Duodenal mucosa (tissue), 2 donors: Measurements from ENCODE around the gene ANP32E.
A peak's percentile ranks its signal among the peaks of the same experiment; 100 is the strongest.
"Not testable (repeated sequence)": the region's sequence is repeated elsewhere in the genome, so short reads cannot be mapped to it uniquely, and the experiment has no call there.

Source experiments
- H3K27ac ChIP-seq: one replicate; pipeline ENCODE4 v1.7.0; 2013; ENCODE audit warnings: low read depth, low read length
- H3K27me3 ChIP-seq, 2 donors: one replicate each; pipeline ENCODE4 v1.7.0; 2013; ENCODE audit warnings: low read length in 2 of 2, control low read depth in 1 of 2; ENCODE audit not compliant: insufficient read depth in 2 of 2, control insufficient read depth in 1 of 2
- H3K36me3 ChIP-seq, 2 donors: one replicate each; pipeline ENCODE4 v1.7.0; 2013; ENCODE audit warnings: low read length in 2 of 2, control low read depth in 1 of 2; ENCODE audit not compliant: insufficient read depth in 2 of 2, control insufficient read depth in 1 of 2
- H3K4me1 ChIP-seq, 2 donors: one replicate each; pipeline ENCODE4 v1.7.0; 2013; ENCODE audit warnings: low read length in 2 of 2, control low read depth in 1 of 2; ENCODE audit not compliant: insufficient read depth in 2 of 2, control insufficient read depth in 1 of 2
- H3K4me3 ChIP-seq, 2 donors: one replicate each; pipeline ENCODE4 v1.7.0; 2013; ENCODE audit warnings: low read length in 2 of 2, low read depth in 1 of 2
- H3K9ac ChIP-seq, 2 donors: one replicate each; pipeline ENCODE4 v1.7.0; 2013; ENCODE audit warnings: low read length in 2 of 2, low read depth in 1 of 2
- H3K9me3 ChIP-seq, 2 donors: one replicate each; pipeline ENCODE4 v1.7.0; 2013; ENCODE audit warnings: low read length in 2 of 2, control low read depth in 1 of 2; ENCODE audit not compliant: control insufficient read depth in 1 of 2

The ANP32E gene

DNA sequence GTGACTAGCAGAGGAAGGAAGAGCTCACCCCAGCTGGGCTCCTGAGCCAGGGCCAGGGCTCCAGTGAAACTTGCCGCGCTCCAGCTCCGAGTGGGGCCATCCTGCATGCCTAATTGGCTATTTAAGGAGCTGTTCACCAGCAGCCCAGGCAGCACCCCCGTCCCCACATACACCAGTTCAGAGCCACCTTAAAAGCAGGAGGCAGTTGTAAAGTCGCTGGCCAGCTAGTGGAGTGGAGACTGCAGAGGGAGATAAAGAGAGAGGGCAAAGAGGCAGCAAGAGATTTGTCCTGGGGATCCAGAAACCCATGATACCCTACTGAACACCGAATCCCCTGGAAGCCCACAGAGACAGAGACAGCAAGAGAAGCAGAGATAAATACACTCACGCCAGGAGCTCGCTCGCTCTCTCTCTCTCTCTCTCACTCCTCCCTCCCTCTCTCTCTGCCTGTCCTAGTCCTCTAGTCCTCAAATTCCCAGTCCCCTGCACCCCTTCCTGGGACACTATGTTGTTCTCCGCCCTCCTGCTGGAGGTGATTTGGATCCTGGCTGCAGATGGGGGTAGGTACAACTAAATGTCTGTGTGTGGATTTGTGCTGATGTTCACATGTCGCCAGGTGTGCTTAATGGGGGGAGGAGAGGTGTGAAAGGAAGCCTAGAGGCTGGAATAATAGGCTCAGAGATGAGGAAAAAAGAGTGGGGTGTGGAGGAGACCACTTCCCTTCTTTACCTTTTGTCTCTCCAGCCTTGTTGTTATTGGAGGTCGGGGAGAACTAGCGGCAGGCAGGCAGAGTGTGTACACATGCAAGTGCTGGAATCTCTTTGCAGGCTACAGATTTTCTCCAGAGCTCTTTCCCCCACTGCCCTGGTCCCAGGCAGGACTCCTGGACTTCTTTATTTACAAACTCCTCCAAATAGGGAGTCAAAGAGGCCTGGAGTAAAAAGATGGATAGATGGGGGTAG, 22.0 kb upstream of the ANP32E start, which contains the start of gene CA14:
TSS of gene CA14 (plus strand) at position 151 of the 962 bp plus-strand sequence. CDS start at position 506, 355 bp downstream.
- H3K27ac ChIP-seq, result no peak within 1 kb of the TSS
- H3K9ac ChIP-seq, result no peak within 1 kb of the TSS

DNA sequence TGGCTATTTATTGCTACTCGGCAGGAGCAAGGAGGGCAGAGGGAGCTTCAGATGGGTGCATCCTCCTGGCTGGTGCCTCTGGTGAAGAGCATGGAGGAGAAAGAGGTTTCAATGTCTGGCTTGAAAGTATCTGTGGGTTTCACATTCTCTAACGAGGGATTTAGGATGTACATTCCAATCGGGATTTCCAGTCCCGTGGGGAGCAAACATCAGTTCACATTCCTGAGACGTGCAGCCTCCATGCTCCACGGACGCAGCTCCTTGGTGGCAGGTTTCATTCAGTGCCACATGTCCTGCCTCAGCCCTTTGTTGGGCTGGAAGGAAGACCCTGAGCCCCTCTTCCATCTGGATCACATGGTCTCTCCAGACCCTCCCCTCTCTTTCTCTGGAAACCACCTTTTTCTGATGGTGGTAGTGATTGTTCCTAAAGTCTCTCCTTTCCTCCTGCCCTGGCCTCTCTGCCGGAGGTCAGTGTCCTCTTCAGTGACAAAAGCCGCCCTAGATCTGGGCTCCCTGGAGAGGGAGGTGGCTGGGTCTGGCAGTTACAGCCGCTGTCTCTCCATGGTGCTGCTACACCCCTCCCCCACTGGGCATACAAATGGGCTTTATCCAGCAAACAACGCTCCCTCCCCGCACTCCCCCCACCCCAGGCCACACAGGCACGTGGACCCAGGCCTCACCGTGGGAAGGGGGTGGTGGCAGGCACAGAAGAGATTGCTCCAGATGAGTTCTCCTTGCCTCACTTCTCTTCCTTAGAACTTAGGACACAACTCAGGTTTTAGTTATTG, 20.8 kb upstream of the ANP32E start:
- Histone ChIP-seq H3K4me3 (peak overlapping the region in 1 of 2 donors; percentile 68), H3K27ac (no peak overlapping the region)

More for the DNA sequence above, 22.0 kb upstream of the ANP32E start, which contains the start of gene CA14:
- no peaks in the 10 kb centered on the region for H3K9me3 ChIP-seq
- H3K4me3 ChIP-seq, result no peak within 1 kb of the TSS
- H3K27me3 ChIP-seq, result peaks cover 7 to 15% of the 10 kb centered on the region in 2 donors
- no peaks in the 10 kb centered on the region for H3K36me3 ChIP-seq
- peaks cover 22 to 24% of the 10 kb centered on the region in 2 donors for H3K4me1 ChIP-seq

DNA sequence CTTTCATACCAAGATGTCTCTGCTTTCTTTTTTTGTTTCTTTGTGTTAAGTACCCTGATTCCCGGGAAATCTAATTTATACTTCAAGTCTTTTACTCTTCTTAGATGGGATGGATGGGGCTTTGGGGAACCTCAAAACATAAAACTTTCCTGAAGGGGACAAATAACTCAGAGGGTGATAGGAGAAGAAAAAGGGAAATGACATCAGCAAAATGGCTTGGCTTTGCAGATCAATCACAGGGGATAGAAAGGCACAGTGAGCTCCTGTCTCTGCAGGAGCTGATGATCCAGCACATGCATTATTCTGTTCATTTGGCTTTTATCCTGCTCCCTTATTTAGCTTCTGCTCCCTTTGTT, 20.3 kb upstream of the ANP32E start:
- Histone ChIP-seq H3K27ac (no peak overlapping the region), H3K36me3 (no peaks in the 10 kb centered on the region), H3K27me3 (peaks cover 7 to 15% of the 10 kb centered on the region in 2 donors), H3K4me3 (peak overlapping the region in 1 of 2 donors; percentile 68), H3K9ac (no peak overlapping the region), H3K4me1 (peaks cover 17 to 22% of the 10 kb centered on the region in 2 donors), H3K9me3 (no peaks in the 10 kb centered on the region)

More for the DNA sequence above, 20.8 kb upstream of the ANP32E start:
- Histone ChIP-seq H3K27me3 (peaks cover 7 to 15% of the 10 kb centered on the region in 2 donors), H3K9ac (no peak overlapping the region), H3K9me3 (no peaks in the 10 kb centered on the region), H3K36me3 (no peaks in the 10 kb centered on the region), H3K4me1 (peaks cover 17 to 22% of the 10 kb centered on the region in 2 donors)

DNA sequence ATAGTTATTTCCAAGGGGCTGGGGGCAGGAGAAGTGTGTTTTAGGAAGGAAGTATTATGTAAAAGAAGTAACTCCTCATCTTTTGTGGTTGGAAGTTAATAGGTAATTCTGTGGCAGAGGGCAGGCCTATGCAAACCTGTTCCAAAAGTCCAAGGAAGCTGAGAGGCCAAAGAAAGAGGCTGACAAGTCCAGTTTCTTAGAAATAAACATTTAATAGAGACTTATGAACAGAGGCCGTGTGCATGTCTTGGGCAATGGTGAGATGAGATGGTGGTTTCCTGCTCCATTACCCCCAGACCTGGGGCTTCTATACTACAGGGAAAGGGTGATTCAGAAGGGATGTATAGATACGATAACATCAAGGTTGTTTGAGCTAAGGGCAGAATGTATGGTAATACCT, 14.0 kb upstream of the ANP32E start:
- no peaks in the 10 kb centered on the region for H3K36me3 ChIP-seq
- H3K4me1 ChIP-seq, result no peaks in the 10 kb centered on the region
- no peak overlapping the region for H3K27ac ChIP-seq
- H3K9me3 ChIP-seq, result no peaks in the 10 kb centered on the region
- no peak overlapping the region for H3K9ac ChIP-seq
- H3K4me3 ChIP-seq, result no peak overlapping the region
- H3K27me3 ChIP-seq, result no peaks in the 10 kb centered on the region

DNA sequence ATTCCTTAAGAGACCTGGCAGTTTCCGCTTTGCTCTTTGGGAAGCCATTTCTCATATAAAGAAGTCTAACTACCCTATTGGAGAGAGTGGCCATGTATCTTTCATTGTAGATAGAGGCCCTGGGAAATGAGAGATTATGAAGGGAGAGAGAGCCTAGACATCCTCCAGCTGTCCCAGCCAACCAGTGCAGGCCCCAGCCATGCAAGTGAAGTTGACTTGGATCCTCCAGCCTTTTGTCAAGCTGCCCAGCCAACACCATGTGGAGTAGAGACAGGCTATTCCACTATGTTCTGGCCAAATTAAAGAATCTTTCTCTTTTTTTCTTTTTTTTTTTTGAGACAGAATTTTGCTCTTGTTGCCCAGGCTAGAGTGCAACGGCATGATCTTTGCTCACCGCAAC, 7.1 kb upstream of the ANP32E start:
- no peaks in the 10 kb centered on the region for H3K4me1 ChIP-seq
- no peaks in the 10 kb centered on the region for H3K9me3 ChIP-seq
- no peak overlapping the region for H3K4me3 ChIP-seq
- no peak overlapping the region for H3K27ac ChIP-seq
- H3K9ac ChIP-seq, result no peak overlapping the region
- no peaks in the 10 kb centered on the region for H3K27me3 ChIP-seq
- H3K36me3 ChIP-seq, result no peaks in the 10 kb centered on the region

DNA sequence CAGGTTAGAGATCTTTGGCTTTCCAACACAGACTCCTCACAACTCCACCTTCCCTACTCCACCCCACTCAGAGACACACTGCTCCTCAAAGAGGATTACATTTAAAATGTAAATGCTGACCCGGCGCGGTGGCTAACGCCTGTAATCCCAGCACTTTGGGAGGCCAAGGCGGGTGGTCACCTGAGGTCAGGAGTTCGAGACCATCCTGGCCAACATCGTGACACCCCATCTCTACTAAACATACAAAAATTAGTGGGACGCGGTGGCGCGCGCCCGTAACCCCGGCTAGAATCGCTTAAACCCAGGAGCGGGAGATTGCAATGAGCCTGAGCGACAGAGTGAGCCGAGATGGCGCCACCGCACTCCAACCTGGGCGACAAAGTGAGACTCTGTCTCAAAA, 1.8 kb upstream of the ANP32E start:
- Histone ChIP-seq H3K9ac (no peak overlapping the region), H3K36me3 (no peaks in the 10 kb centered on the region), H3K27me3 (no peaks in the 10 kb centered on the region), H3K27ac (no peak overlapping the region), H3K4me1 (peaks cover 5 to 12% of the 10 kb centered on the region in 2 donors), H3K9me3 (no peaks in the 10 kb centered on the region), H3K4me3 (no peak overlapping the region)

DNA sequence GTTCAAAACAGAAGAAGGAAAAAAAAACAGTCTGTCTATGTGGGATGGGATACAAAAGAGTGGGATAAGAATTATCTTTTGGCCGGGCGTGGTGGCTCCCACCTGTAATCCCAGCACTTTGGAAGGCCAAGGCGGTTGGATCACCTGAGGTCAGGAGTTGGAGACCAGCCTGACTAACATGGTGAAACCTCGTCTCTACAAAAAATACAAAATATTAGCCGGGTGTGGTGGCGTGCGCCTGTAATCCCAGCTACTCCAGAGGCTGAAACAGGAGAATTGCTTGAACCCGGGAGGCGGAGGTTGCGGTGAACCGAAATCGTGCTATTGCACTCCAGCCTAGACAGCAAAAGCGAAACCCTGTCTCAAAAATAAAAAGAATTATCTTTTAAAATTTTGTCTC, 1.3 kb upstream of the ANP32E start:
- not testable (repeated sequence) for H3K36me3 ChIP-seq, H3K27me3 ChIP-seq, H3K27ac ChIP-seq, H3K9me3 ChIP-seq
- Histone ChIP-seq H3K9ac (peak overlapping the region in 1 of 2 donors; percentile 0), H3K4me1 (peaks cover 5 to 12% of the 10 kb centered on the region in 2 donors), H3K4me3 (peak overlapping the region in 1 of 2 donors; percentile 99)

DNA sequence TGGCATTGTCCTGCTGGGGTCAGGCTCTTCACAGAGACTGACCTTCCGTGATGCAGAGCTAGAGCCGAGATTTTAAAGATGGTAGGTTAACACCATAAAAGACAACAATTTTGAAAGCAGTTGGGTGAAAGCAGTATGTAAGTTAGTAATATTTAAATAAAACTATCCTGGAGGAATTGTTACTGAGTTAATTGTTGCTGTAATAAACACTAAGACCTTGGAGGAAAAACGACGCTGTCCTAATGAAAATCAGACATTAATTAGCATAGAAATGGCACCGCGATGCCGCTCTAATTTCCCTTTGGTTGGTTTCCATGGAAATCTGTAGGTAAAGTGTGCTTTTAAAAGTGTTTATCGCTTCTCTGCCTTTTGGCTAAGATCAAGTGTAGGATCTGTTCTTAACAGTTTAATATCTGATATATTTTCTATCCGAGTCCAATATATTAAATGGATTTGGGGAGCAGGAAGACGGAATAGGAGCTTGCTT, 745 bp upstream of the ANP32E start:
- Histone ChIP-seq H3K4me3 (peak overlapping the region; percentile 83 to 99), H3K27ac (no peak overlapping the region), H3K36me3 (no peaks in the 10 kb centered on the region), H3K9me3 (no peaks in the 10 kb centered on the region), H3K4me1 (peaks cover 5 to 12% of the 10 kb centered on the region in 2 donors), H3K27me3 (no peaks in the 10 kb centered on the region), H3K9ac (peak overlapping the region; percentile 22 to 67)

DNA sequence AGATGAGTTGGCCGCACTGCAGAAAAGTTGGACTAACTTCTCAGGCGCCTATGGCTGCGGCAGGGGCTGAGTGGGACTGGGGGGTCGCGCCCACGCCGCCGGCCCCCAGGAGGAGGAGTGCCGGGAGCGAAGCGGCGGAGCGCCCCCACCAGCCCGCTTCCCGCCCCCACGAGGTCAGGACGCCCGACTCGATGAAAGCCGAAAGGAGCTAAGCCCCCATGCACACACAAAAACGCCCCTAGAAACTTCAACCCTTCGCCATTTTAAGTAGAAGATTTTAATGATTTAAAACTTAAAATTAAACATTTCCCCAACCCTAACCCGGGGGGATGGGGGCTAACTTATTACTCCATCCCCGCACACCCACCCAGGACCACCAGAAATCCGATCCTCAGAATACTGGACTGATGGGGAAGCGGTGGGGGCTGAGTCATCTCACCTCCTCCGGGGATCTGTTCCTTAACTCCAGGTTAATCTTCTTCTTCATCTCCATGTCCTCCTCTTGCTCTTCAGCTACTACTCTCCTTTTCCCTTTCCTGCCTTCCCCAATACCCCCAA, 539 bp downstream of the ANP32E start:
- H3K4me3 ChIP-seq, result peak overlapping the region; percentile 83 to 99
- H3K27ac ChIP-seq, result peak overlapping the region; percentile 95
- H3K27me3 ChIP-seq, result no peaks in the 10 kb centered on the region
- H3K9me3 ChIP-seq, result no peaks in the 10 kb centered on the region
- H3K9ac ChIP-seq, result peak overlapping the region; percentile 91
- H3K36me3 ChIP-seq, result no peaks in the 10 kb centered on the region
- peaks cover 5 to 12% of the 10 kb centered on the region in 2 donors for H3K4me1 ChIP-seq
